Breast epithelium (tissue), 4 donors: ENCODE measurements around the gene OSGEP. TPM values are rescaled to one million over a fixed set of nuclear protein-coding genes. Genes with fewer than 3 reads are reported as not detected.
"Not testable (repeated sequence)": the region's sequence is repeated elsewhere in the genome, so short reads cannot be mapped to it uniquely, and the experiment has no call there.

Experiments
- DNase-seq, 2 donors: peaks; one replicate each; pipeline ENCODE4 v3.0.0-alpha.2; 2019; ENCODE audit warnings: low spot score in 2 of 2
- H3K27ac ChIP-seq, 2 donors: fragments of 200-600 bp; sonication (generic) in 1 of 2; one replicate each; pipeline ENCODE4 v1.5.1; 2016 to 2019; ENCODE audit warnings: mild to moderate bottlenecking in 1 of 2
- H3K27me3 ChIP-seq, 2 donors: fragments of 200-600 bp; sonication (generic) in 1 of 2; one replicate each; pipeline versions ENCODE4 v1.5.1 to v1.6.0; 2017 to 2019; ENCODE audit warnings: control low read depth in 1 of 2, mild to moderate bottlenecking in 1 of 2
- H3K36me3 ChIP-seq: fragments of 200-600 bp; one replicate; pipeline ENCODE4 v1.5.1; 2019
- H3K4me1 ChIP-seq, 2 donors: fragments of 200-600 bp; sonication (generic); one replicate each; pipeline ENCODE4 v1.5.1; 2016 to 2019; ENCODE audit warnings: control low read depth in 1 of 2
- H3K4me3 ChIP-seq, 3 donors: fragments of 200-600 bp; sonication (generic); 1 replicate in 2 of 3; 2 replicates in 1 of 3; pipeline ENCODE4 v1.5.1; 2016 to 2019; ENCODE audit warnings: mild to moderate bottlenecking in 3 of 3, moderate library complexity in 2 of 3
- H3K9me3 ChIP-seq, 2 donors: fragments of 200-600 bp; sonication (generic) in 1 of 2; one replicate each; pipeline ENCODE4 v1.5.1; 2016 to 2019; ENCODE audit warnings: control low read depth in 1 of 2
- CTCF ChIP-seq, 3 donors: fragments of 450-650 bp; IDR thresholded peaks; one replicate each; pipeline ENCODE4 v1.5.1; 2016 to 2017; ENCODE audit warnings: antibody characterized with exemption in 3 of 3, mild to moderate bottlenecking in 3 of 3, moderate library complexity in 3 of 3
- POLR2A ChIP-seq: fragments of 450-650 bp; IDR thresholded peaks from one replicate; pipeline ENCODE4 v1.6.1; 2016; ENCODE audit warnings: antibody characterized with exemption, mild to moderate bottlenecking, moderate library complexity
- POLR2AphosphoS5 ChIP-seq, 3 donors: sonication (generic); formaldehyde crosslinking; IDR thresholded peaks; one replicate each; pipeline ENCODE4 v1.6.1; 2017; ENCODE audit warnings: antibody characterized with exemption in 3 of 3
- intact Hi-C: fragments of 100-400 bp; cut with DNase I; formaldehyde crosslinking; loops from one replicate; pipeline ENCODE4 v1.15.1; 2023; ENCODE audit warnings: low total_unique reads
- total RNA-seq, 3 donors: library from RNA; depleted of rRNA; stranded (reverse); fragments of >200 nt; gene quantifications; one replicate each; pipeline ENCODE4 v1.1.0, GENCODE V29; 2016

The OSGEP gene
- total RNA-seq, 3 donors from 2014 or later, result 38.1 to 66.9 (median 57.5) TPM

- Histone ChIP-seq H3K4me1 (peaks cover 0 to 12% of the 10 kb centered on the region in 2 donors), H3K4me3 (peak overlapping the region; percentile 95 to 99 (median 99)), H3K36me3 (peaks cover 22% of the 10 kb centered on the region), H3K27me3 (no peaks in the 10 kb centered on the region), H3K27ac (peak overlapping the region; percentile 96 to 98), H3K9me3 (no peaks in the 10 kb centered on the region)
- no peak for TF ChIP-seq CTCF (IDR thresholded peaks at IDR 0.05)
- no peak for TF ChIP-seq POLR2A
- TF ChIP-seq POLR2AphosphoS5 (IDR thresholded peaks at IDR 0.05), result no peak
- DNase-seq, result peak in 1 of 2 donors; percentile 34
- intact Hi-C loops, result no loop called here
These were observed 6.0 kb upstream of the OSGEP start for GRCh38 chr14:20460458-20461224.

GRCh38 chr14:20458031-20458789, 3.6 kb upstream of the OSGEP start:
- intact Hi-C loops, result loop anchor here (10.0 kb wide), 1 partner anchor 147 kb away; no protein-coding TSS in a partner anchor
- Histone ChIP-seq H3K27me3 (no peaks in the 10 kb centered on the region), H3K4me3 (no peak overlapping the region), H3K36me3 (peaks cover 22% of the 10 kb centered on the region), H3K9me3 (no peaks in the 10 kb centered on the region), H3K27ac (peak overlapping the region; percentile 30 to 35), H3K4me1 (peaks cover 0 to 12% of the 10 kb centered on the region in 2 donors)
- TF ChIP-seq POLR2A, result no peak
- TF ChIP-seq CTCF (IDR thresholded peaks at IDR 0.05), result no peak
- TF ChIP-seq POLR2AphosphoS5 (IDR thresholded peaks at IDR 0.05), result no peak
- no peak for DNase-seq

DNA sequence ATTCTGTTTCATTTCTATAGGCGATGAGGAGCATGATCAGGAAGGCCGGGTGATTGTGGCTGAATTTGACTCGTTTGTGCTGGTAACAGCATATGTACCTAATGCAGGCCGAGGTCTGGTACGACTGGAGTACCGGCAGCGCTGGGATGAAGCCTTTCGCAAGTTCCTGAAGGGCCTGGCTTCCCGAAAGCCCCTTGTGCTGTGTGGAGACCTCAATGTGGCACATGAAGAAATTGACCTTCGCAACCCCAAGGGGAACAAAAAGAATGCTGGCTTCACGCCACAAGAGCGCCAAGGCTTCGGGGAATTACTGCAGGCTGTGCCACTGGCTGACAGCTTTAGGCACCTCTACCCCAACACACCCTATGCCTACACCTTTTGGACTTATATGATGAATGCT, 2.4 kb upstream of the OSGEP start:
- Histone ChIP-seq H3K36me3 (peaks cover 22% of the 10 kb centered on the region), H3K4me3 (no peak overlapping the region), H3K27me3 (no peaks in the 10 kb centered on the region), H3K27ac (no peak overlapping the region), H3K4me1 (peaks cover 0 to 12% of the 10 kb centered on the region in 2 donors), H3K9me3 (no peaks in the 10 kb centered on the region)
- no peak for DNase-seq
- no peak for TF ChIP-seq POLR2A
- no peak for TF ChIP-seq CTCF (IDR thresholded peaks at IDR 0.05)
- TF ChIP-seq POLR2AphosphoS5 (IDR thresholded peaks at IDR 0.05), result no peak
- intact Hi-C loops, result loop anchor here (10.0 kb wide), 1 partner anchor 148 kb away; no protein-coding TSS in a partner anchor

DNA sequence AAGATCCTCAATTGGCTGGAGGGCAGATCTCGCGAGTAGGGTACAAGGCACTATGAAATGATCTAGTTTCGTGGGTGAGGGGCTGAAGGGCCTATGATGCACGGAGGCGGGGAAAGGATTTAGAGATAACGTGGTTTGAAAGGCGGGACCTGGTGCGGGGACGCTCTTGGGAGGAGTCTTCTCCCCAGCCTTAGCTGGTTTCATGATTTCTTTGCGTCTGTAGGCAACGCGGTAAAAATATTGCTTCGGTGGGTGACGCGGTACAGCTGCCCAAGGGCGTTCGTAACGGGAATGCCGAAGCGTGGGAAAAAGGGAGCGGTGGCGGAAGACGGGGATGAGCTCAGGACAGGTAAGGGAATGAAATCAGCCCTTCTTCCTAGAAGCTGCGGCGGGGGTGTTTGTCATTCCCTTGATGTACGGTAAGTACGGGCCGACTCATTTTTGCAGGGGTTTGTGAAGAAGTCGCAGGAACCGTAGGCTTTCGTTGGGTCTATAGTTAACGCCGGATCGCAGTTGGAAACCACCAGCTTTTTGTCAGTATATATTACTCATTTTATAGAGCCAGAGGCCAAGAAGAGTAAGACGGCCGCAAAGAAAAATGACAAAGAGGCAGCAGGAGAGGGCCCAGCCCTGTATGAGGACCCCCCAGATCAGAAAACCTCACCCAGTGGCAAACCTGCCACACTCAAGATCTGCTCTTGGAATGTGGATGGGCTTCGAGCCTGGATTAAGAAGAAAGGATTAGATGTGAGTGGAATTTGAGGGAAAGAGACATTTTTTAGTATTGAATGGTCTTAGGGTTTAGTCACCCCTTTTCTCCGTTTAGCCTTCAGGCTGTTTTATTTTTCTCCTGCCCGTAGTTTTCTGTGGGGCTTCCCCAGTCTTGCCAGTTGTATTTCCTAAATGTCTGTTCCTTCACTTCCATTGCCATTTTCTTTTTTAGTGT, 1.0 kb upstream of the OSGEP start:
- DNase-seq, result peak in 1 of 2 donors; percentile 55
- TF ChIP-seq POLR2AphosphoS5 (IDR thresholded peaks at IDR 0.05) (no peak), POLR2A (no peak), CTCF (IDR thresholded peaks at IDR 0.05) (no peak)
- peak overlapping the region; percentile 94 to 95 for H3K27ac ChIP-seq
- H3K27me3 ChIP-seq, result no peaks in the 10 kb centered on the region
- peaks cover 22% of the 10 kb centered on the region for H3K36me3 ChIP-seq
- intact Hi-C loops, result loop anchor here (10.0 kb wide), 1 partner anchor 149 kb away; no protein-coding TSS in a partner anchor
- peaks cover 0 to 11% of the 10 kb centered on the region in 2 donors for H3K4me1 ChIP-seq
- peak overlapping the region; percentile 60 to 85 (median 76) for H3K4me3 ChIP-seq
- H3K9me3 ChIP-seq, result no peaks in the 10 kb centered on the region

DNA sequence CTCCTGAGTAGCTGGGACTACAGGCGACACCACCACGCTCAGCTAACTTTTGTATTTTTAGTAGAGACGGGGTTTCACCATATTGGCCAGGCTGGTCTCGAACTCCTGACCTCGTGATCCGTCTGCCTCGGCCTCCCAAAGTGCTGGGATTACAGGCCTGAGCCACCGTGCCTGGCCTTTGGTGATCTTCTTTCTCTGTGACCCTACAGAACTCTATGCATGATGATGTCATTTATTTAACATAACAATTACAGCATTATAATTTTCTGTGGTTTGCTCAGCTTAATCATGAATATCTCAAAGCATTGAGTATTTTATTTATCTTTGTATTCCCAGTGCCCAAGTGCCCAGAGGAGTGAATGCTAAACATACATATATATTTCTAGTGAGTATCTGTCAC, 1.8 kb downstream of the OSGEP start:
- intact Hi-C loops, result loop anchor here (10.0 kb wide), 1 partner anchor 152 kb away; no protein-coding TSS in a partner anchor
- not testable (repeated sequence) for H3K4me3 ChIP-seq, H3K27me3 ChIP-seq, H3K4me1 ChIP-seq, H3K27ac ChIP-seq, H3K36me3 ChIP-seq, DNase-seq, H3K9me3 ChIP-seq
